Measurements from ENCODE around the gene COL24A1. TPM values are rescaled to one million over a fixed set of nuclear protein-coding genes. Genes with fewer than 3 reads are reported as not detected.
A peak's percentile ranks its signal among the peaks of the same experiment; 100 is the strongest.
"Not testable (repeated sequence)": the region's sequence is repeated elsewhere in the genome, so short reads cannot be mapped to it uniquely, and the experiment has no call there.

Gene COL24A1
- total RNA-seq, 1 donor from 2014 or later = under 0.01 TPM

GRCh38 chr1:85847356-85847755, 309.2 kb downstream of the COL24A1 start:
- Histone ChIP-seq H3K27me3 (ENCODE audit: control insufficient read depth, insufficient read depth, low read length) (peaks cover 3% of the 10 kb centered on the region), H3K4me3 (ENCODE audit: low read depth, low read length) (no peak overlapping the region), H3K36me3 (ENCODE audit: control insufficient read depth, insufficient read depth, low read length) (no peaks in the 10 kb centered on the region)
- TF ChIP-seq CTCF (IDR thresholded peaks at IDR 0.05; ENCODE audit: insufficient read depth, low read length, severe bottlenecking) = no peak
- no peak for DNase-seq (ENCODE audit: low read depth)
- no peak for FAIRE-seq

DNA sequence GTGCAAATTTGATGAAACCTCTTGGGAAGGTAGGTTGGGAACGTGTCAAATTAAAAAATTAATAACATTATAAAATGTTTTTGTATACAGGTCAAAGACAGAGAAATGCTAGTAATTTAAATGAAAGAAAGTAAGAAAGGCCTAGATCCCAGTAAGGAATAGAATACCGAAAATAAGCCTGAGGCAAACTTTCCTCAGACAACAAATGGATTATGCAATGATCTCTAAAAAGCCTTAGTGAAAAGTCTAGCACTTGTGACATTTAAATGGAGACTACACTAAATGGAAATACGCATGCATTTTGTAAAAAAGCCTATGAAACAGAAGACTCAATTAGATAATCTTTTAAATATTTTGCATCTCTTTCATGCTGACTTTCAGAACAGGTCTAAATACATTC, 309.9 kb downstream of the COL24A1 start:
- peaks cover 3% of the 10 kb centered on the region for H3K27me3 ChIP-seq (ENCODE audit: control insufficient read depth, insufficient read depth, low read length)
- no peak for TF ChIP-seq CTCF (IDR thresholded peaks at IDR 0.05; ENCODE audit: insufficient read depth, low read length, severe bottlenecking)
- H3K36me3 ChIP-seq (ENCODE audit: control insufficient read depth, insufficient read depth, low read length) = no peaks in the 10 kb centered on the region
- DNase-seq (ENCODE audit: low read depth) (peak; percentile 39), FAIRE-seq (no peak)
- no peak overlapping the region for H3K4me3 ChIP-seq (ENCODE audit: low read depth, low read length)

- Histone ChIP-seq H3K4me3 (ENCODE audit: low read depth, low read length) (no peak overlapping the region), H3K36me3 (ENCODE audit: control insufficient read depth, insufficient read depth, low read length) (no peaks in the 10 kb centered on the region), H3K27me3 (ENCODE audit: control insufficient read depth, insufficient read depth, low read length) (peaks cover 4% of the 10 kb centered on the region)
- TF ChIP-seq CTCF (IDR thresholded peaks at IDR 0.05; ENCODE audit: insufficient read depth, low read length, severe bottlenecking) = no peak
- DNase-seq (ENCODE audit: low read depth) (no peak), FAIRE-seq (no peak)
Measured at GRCh38 chr1:85839459-85839858, 317.1 kb downstream of the COL24A1 start.

GRCh38 chr1:85838238-85838637, 318.3 kb downstream of the COL24A1 start:
- H3K36me3 ChIP-seq (ENCODE audit: control insufficient read depth, insufficient read depth, low read length) = no peaks in the 10 kb centered on the region
- no peak overlapping the region for H3K4me3 ChIP-seq (ENCODE audit: low read depth, low read length)
- no peak for TF ChIP-seq CTCF (IDR thresholded peaks at IDR 0.05; ENCODE audit: insufficient read depth, low read length, severe bottlenecking)
- FAIRE-seq (no peak), DNase-seq (ENCODE audit: low read depth) (no peak)
- H3K27me3 ChIP-seq (ENCODE audit: control insufficient read depth, insufficient read depth, low read length) = peaks cover 4% of the 10 kb centered on the region

DNA sequence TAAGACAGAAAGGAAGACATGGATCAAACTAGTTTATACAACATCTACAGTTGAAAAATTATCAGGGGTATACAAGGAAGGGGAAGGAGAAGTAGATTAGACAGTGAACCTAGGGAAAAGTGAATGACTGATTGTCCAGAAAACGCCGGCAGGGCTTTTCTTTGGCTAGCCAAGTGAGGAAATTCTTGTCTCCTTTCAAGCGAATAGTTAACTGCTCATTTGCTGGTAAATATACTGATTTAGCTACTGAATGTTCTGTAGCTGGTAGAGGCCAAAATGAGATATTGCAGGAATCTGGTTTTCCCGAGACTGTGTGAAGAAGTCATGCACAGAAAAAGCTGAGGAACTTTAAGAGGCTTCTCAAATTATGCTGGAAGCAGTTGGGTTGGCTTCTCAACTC, 319.8 kb downstream of the COL24A1 start:
- no peaks in the 10 kb centered on the region for H3K36me3 ChIP-seq (ENCODE audit: control insufficient read depth, insufficient read depth, low read length)
- H3K27me3 ChIP-seq (ENCODE audit: control insufficient read depth, insufficient read depth, low read length) = peaks cover 4% of the 10 kb centered on the region
- FAIRE-seq = no peak
- H3K4me3 ChIP-seq (ENCODE audit: low read depth, low read length) = no peak overlapping the region
- DNase-seq (ENCODE audit: low read depth) = no peak
- TF ChIP-seq CTCF (IDR thresholded peaks at IDR 0.05; ENCODE audit: insufficient read depth, low read length, severe bottlenecking) = no peak

DNA sequence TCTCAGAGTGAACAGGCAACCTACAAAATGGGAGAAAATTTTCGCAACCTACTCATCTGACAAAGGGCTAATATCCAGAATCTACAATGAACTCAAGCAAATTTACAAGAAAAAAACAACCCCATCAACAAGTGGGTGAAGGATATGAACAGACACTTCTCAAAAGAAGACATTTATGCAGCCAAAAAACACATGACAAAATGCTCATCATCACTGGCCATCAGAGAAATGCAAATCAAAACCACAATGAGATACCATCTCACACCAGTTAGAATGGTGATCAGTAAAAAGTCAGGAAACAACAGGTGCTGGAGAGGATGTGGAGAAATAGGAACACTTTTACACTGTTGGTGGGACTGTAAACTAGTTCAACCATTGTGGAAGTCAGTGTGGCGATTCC, 323.4 kb downstream of the COL24A1 start:
- H3K4me3 ChIP-seq (ENCODE audit: low read depth, low read length); DNase-seq (ENCODE audit: low read depth); FAIRE-seq; H3K36me3 ChIP-seq (ENCODE audit: control insufficient read depth, insufficient read depth, low read length); H3K27me3 ChIP-seq (ENCODE audit: control insufficient read depth, insufficient read depth, low read length): not testable (repeated sequence)

All from bronchial epithelial cell (primary cell).